ENCODE measurements around the gene KIF17.
"Not testable (repeated sequence)": the region's sequence is repeated elsewhere in the genome, so short reads cannot be mapped to it uniquely, and the experiment has no call there.

The KIF17 gene

GRCh38 chr1:20685099-20685662, 32.6 kb downstream of the KIF17 start:
- no peak for DNase-seq

GRCh38 chr1:20684651-20685050, 33.2 kb downstream of the KIF17 start:
- DNase-seq = no peak

GRCh38 chr1:20684050-20684620, 33.7 kb downstream of the KIF17 start:
- no peak for DNase-seq

- DNase-seq = no peak
Observed at GRCh38 chr1:20683614-20684013, 34.2 kb downstream of the KIF17 start.

DNA sequence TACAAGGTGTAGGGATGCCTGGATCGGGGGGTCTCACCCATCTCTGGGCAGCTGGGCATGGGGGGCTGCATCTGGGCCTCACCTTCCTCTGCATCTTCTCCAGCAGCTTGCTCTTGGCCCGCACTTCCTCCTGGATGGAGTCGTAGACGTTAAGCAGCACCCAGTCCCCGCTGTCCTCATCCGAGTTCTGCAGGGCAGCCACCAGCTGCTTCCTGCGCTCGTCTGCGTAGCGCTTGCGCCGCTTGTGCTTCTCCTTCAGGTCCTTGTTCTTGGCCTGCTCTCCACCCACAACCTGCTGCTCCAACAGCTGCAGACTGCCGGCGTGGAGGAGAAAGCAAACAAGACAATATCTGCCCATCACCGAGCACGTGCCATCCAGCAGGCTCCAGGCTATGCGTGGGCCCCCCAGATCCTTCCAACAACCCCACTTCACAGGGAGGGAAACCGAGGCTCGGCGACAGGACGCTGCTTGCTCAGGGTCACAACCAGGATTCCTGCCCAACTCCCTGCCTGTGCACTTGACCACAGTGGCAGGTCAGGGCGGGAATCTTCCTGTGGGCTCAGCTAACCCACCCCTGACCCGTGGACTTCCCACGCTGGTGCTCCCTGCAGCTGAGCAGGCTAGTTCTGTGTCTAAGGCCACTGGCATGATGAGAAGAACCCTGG, 35.1 kb downstream of the KIF17 start:
- DNase-seq = no peak

DNA sequence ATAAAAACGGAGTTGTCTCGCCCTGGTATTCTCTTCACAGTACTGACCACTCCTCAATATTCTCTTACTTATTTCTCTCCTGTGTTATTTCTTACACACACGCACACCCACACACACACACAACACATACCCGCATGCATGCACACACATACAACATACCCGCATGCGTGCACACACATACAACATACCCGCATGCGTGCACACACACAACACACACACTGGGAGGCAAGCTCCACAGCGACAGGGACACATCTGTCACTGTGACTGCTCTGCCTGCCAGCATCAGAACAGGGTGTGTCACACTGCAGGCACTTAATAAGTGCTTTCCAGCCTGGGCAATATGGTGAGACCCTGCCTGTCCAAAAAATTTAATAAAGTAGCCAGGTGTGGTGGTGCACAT, 35.8 kb downstream of the KIF17 start:
- no peak for DNase-seq

GRCh38 chr1:20680269-20680668, 37.5 kb downstream of the KIF17 start:
- DNase-seq = no peak

- no peak for DNase-seq
Observed at GRCh38 chr1:20678599-20678998, 39.2 kb downstream of the KIF17 start.

- DNase-seq = not testable (repeated sequence)
Observed at GRCh38 chr1:20673626-20674025, 44.2 kb downstream of the KIF17 start.

- DNase-seq = no peak
Observed at GRCh38 chr1:20672265-20672632, 45.6 kb downstream of the KIF17 start.

GRCh38 chr1:20670936-20671335, 46.9 kb downstream of the KIF17 start:
- DNase-seq = no peak

DNA sequence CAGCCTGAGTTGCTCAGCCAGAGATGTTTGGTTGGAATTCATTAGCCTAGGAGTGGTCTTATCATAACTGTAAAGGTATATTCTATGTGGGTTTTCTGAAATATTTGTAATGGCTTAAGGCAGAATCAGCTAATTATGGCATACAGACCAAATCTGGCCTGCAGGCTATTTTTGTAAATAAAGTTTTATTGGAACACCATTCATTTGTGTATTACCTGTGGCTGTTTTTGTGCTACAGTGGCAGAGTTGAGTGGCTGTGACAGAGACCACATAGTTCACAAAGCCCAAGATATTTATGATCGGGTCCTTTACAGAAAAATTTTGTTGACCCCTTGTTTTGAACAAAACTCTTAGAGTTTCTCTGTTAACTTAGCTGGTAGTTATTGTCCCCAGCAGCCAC, 49.2 kb downstream of the KIF17 start:
- no peak for DNase-seq

DNA sequence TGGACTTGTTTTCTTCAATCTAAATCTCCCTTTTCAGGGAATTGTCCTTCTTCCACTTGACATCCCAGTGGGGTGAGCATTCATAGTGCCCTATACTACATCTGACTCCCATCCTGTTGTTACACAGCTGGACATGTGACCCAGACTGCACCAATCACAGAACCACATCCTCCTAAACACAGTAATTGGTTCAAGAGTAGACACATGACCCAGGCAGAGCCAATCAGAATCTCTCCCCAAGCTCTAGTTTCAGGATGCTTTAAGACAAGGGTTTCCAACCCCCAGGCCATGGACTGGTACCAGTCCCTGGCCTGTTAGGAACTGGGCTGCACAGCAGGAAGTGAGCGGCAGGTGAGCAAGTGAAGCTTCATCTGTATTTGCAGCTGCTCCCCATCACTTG, 51.0 kb downstream of the KIF17 start:
- no peak for DNase-seq

DNA sequence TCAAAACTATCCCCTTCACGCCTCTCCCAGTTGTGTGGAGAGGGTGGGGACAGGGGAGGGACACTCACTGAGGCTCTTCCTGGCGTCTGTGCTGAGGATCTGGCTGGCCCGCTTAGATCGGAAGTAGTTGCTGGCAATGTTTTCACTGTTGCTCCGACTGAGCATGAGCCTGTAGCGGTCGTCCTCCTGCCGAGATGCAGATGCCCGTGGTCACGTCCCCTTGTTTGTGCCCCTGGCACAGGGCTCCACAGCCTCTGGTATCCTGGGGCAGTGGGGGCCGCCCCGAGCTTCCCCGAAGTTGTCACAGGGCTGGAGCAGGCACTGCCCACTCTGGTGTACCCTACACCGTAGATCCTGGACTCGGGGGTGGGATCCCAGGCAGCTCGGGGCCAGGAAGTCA, 51.7 kb downstream of the KIF17 start:
- DNase-seq = no peak

DNA sequence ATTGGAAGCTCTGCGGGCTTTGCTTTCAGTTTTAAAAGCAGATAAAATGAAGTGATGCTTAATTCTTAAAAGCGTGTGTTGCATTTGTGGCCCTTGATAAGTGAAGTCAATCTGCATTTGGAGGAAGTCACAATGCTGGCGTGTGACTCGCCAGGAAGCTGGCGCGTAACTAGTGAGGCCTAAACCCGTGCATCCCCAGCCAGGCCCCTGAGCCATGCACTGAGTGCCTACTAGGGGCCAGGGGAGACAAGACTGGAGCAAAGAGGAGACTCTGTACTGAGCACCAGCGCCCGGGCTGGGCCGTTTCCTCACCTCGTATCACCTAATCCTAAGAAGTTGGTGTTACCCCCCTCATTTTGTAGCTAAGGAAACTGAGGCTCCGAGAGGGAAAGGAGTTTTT, 52.1 kb downstream of the KIF17 start:
- no peak for DNase-seq

DNA sequence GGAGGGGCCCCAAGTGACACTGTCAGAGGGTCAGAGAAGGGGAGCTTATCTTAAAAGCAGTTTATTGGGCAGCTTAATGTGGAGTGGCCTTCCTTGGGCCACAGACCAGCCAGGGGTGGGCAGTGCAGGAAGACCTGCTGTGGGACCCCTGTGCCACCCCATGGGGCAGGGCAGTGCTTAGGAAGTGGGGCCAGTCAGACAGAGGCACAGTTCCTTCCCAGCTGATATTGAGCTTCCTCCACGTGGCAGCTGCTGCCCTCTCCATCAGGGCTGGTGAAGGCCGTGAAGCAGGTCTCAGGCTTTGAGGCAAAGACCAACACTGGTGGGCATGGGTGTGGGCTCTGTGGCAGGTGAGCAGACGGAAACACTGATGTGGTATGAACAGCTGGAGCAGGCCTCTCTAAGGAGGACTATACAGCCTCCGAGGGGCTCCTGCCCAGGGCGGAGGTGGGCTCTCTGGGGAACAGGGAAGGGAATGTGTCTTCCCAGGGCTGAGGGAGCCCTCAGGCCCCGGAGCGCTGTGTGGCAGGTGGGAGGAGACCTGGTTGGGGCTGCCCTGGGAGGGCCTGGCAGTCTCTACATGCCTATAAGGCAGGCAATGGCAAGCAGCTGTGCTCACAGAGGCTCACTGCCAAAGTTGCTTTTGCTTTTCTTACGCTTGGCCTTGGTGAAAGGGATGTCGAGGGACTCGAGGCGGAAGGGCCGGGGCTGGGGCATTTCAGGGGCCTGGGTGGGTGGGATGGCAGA, 53.7 kb downstream of the KIF17 start:
- no peak for DNase-seq

DNA sequence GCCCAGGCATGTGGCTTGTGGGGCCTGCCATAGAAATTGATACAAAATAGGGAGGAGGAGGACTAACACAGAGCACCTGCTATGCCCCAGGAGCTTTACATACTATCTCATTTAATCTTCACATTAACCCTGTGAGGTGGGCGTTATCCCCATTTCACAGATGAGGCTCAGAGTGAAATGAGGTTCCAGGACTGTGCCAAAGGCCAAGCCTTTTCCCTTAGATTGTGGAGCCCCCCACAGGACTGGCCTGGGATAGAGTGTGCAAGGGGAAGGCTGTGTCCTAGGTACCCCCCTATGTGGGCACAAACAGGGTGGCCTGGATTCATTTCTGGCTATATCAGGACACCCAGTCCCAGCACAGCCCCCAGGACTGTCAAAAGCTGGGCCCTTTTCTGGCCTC, 54.4 kb downstream of the KIF17 start:
- DNase-seq = no peak

DNA sequence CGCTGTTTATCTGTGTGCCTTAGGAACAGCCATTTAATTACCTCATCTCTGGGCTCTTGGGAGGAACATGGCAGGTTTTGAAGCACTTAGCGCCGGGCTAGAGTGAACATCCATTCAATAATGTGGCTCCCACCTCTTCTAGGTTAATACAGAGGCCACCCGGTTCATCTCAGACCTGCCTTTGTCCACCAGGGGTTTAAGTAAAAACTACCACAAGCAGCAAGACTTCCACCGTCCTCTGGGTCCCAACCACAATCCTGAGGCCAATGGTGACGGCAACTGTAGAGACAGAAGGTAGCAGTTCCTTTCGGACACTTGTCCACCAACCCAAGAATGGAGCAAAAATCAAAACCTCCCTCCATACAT, 55.7 kb downstream of the KIF17 start:
- no peak for DNase-seq

DNA sequence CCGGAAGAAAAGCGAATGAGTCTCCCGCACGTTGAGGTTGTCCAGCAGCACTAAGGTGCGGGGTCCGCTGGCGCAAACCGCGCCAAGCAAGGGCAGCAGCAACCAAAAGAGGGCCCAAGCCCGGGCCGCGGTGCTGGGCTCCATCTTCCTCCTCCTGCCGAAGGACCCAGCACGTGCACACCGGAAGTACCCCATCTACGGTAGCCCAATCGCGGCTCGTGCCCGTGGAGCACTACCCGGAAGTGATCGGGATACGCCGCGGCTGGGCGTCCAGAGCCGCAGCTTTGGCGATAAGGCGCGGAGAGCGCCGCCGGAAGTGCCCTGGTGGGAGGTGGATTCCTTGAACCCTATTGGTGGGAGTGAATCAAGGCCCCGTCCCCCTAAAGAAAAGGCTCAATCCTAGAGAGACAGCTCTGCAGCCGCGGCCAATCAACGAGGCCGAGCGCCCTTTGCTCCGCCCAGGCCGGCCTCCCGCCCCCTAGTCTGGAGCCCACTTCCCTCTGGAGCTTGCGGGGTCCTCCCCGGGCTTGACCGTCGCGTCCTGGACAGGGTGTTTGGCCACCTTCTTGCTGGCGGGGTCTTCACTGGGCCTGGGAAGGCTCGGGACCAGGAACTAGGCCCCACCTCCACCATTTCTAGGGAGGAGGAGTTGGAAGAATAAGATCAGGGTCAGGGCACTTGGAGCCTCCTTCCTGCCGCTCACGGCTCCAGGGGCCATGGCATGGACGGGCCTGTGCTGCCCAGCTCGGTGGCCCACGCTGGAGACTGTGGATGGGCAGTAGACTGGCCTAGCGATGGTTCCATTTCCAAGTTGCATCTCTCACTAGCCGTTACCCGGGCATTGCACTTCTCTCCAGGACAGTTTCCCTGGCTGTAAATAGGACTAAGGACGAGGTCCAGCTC, 56.3 kb downstream of the KIF17 start, which contains the start of gene DDOST:
Gene DDOST, minus strand, starts transcription at position 163 of the 903 bp plus-strand sequence. Its CDS starts 19 bp downstream, at position 144.
- DNase-seq = peak; percentile 96

GRCh38 chr1:20660847-20661206, 57.0 kb downstream of the KIF17 start:
- peak; percentile 19 for DNase-seq

DNA sequence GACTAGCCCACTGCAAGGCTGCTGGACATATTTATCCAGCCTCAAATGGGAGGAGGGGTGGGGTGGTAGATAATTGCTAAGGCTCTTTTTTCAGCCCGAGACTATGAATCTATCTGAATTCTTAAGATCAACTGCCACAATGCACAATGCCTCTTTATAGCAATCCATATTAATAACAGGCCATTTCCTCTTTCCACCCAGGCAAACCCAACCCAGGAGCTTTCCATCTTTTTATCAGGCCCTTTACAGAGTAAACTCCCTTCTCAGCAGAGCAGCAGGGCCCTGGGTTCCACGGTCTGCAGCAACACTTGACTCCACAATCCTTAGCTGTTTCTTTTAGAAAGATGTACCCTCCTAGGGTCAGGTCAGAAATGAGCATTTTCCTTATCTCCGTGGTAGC, 57.4 kb downstream of the KIF17 start:
- DNase-seq = no peak

DNA sequence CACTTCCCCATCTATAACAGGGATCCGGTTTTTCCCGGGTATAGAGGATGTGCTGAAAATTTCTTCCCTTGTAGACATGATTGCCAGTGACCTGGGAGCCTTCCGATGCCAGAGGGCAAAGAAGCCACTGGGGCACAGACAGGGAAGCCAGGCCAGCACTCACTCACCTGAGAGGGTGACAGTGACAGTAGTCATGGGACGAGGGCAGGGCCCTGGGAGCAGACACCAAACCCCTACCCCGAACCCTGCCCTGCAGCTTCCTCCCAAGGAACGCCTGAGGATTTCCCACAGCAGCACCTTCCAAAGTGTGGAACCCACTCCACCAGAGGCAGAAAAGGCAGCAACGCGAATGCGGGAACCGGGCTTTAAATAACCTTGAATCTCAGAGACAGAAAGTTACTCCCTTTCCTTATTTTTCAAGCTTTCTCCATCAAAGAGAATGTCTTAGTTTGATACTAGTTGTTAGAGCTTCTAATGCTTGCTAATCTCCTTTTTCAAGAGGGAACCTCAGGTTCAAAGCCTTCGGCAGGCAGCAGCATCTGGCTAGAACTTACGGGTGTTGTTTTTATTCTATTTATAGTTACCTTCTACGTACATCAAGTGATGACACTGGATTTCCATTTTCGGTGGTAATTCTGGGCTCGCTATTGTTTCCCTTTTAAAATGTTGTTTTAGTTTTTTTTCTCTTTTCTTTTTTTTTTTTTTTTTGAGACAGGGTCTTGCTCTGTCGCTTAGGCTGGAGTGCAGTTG, 59.5 kb downstream of the KIF17 start:
- DNase-seq = no peak

All from stimulated activated CD4-positive, alpha-beta T cell treated with anti-CD3 and anti-CD28 coated beads, Interleukin-4, amount 100 ng/mL, for 24 hours (primary cell).